Endometrium (tissue), 2 donors: ENCODE measurements around the gene SEC16A.

ENCODE experiments used
- FAIRE-seq: peaks from 2 replicates; lab custom pipeline; 2012; peaks lifted over from hg19 to GRCh38; lab: Jason Lieb, UNC
- donor health status: control.
- donor health status: control.

SEC16A gene

GRCh38 chr9:136486823-136487620, 4.2 kb upstream of the SEC16A start:
- FAIRE-seq, result no peak

GRCh38 chr9:136486131-136486530, 3.3 kb upstream of the SEC16A start:
- no peak for FAIRE-seq

GRCh38 chr9:136485049-136486045, 2.5 kb upstream of the SEC16A start:
- no peak for FAIRE-seq

GRCh38 chr9:136484153-136485048, 1.6 kb upstream of the SEC16A start:
- no peak for FAIRE-seq

GRCh38 chr9:136483589-136484152, 831 bp upstream of the SEC16A start:
- FAIRE-seq, result no peak

GRCh38 chr9:136482046-136482792, 621 bp downstream of the SEC16A start:
- no peak for FAIRE-seq

- no peak for FAIRE-seq
Measured at GRCh38 chr9:136481558-136481957, 1.3 kb downstream of the SEC16A start.

GRCh38 chr9:136476369-136477150, 6.3 kb downstream of the SEC16A start:
- no peak for FAIRE-seq

GRCh38 chr9:136474974-136475865, 7.6 kb downstream of the SEC16A start:
- FAIRE-seq, result no peak

- no peak for FAIRE-seq
Measured at GRCh38 chr9:136474021-136474640, 8.7 kb downstream of the SEC16A start.

GRCh38 chr9:136473354-136473721, 9.5 kb downstream of the SEC16A start:
- FAIRE-seq, result no peak

- FAIRE-seq, result no peak
Measured at GRCh38 chr9:136472640-136473353, 10.0 kb downstream of the SEC16A start.

- no peak for FAIRE-seq
Measured at GRCh38 chr9:136471802-136472487, 10.9 kb downstream of the SEC16A start.

GRCh38 chr9:136470792-136471469, 11.9 kb downstream of the SEC16A start:
- FAIRE-seq, result no peak

GRCh38 chr9:136470356-136470755, 12.5 kb downstream of the SEC16A start:
- FAIRE-seq, result no peak

- FAIRE-seq, result no peak
Measured at GRCh38 chr9:136467766-136468165, 15.1 kb downstream of the SEC16A start.

GRCh38 chr9:136466155-136466541, 16.7 kb downstream of the SEC16A start:
- FAIRE-seq, result no peak
